DMS53 (cell line): ENCODE results near the gene CNOT4.
"Not testable (repeated sequence)": the region's sequence is repeated elsewhere in the genome, so short reads cannot be mapped to it uniquely, and the experiment has no call there.

Experiments
- DNase-seq: peaks from one replicate; lab custom pipeline; 2025; lab: John Stamatoyannopoulos, UW

Gene CNOT4

GRCh38 chr7:135364206-135364605, 145.7 kb downstream of the CNOT4 start:
- DNase-seq = no peak

- peak; percentile 24 for DNase-seq
These were observed 147.0 kb downstream of the CNOT4 start for GRCh38 chr7:135362871-135363270.

- no peak for DNase-seq
These were observed 148.1 kb downstream of the CNOT4 start for GRCh38 chr7:135361788-135362187.

GRCh38 chr7:135359615-135360014, 150.3 kb downstream of the CNOT4 start:
- no peak for DNase-seq

GRCh38 chr7:135355377-135356048, 154.4 kb downstream of the CNOT4 start:
- no peak for DNase-seq

- no peak for DNase-seq
These were observed 156.1 kb downstream of the CNOT4 start for GRCh38 chr7:135353832-135354231.

- DNase-seq = no peak
These were observed 157.6 kb downstream of the CNOT4 start for GRCh38 chr7:135352285-135352684.

- DNase-seq = not testable (repeated sequence)
These were observed 158.8 kb downstream of the CNOT4 start for GRCh38 chr7:135351070-135351469.

GRCh38 chr7:135349746-135350145, 160.2 kb downstream of the CNOT4 start:
- no peak for DNase-seq

- no peak for DNase-seq
These were observed 161.4 kb downstream of the CNOT4 start for GRCh38 chr7:135348493-135348892.

- no peak for DNase-seq
These were observed 166.5 kb downstream of the CNOT4 start for GRCh38 chr7:135343361-135343760.

- DNase-seq = no peak
These were observed 167.0 kb downstream of the CNOT4 start for GRCh38 chr7:135342887-135343286.

- no peak for DNase-seq
These were observed 168.9 kb downstream of the CNOT4 start for GRCh38 chr7:135341049-135341448.

- DNase-seq = no peak
These were observed 171.8 kb downstream of the CNOT4 start for GRCh38 chr7:135337977-135338550.

- no peak for DNase-seq
These were observed 172.4 kb downstream of the CNOT4 start for GRCh38 chr7:135337506-135337905.

GRCh38 chr7:135335628-135336139, 174.2 kb downstream of the CNOT4 start:
- DNase-seq = peak; percentile 97

GRCh38 chr7:135334830-135335543, 174.9 kb downstream of the CNOT4 start:
- peak; percentile 85 for DNase-seq

- DNase-seq = peak; percentile 19
These were observed 176.0 kb downstream of the CNOT4 start for GRCh38 chr7:135333946-135334345.

- DNase-seq = peak; percentile 72
These were observed 176.7 kb downstream of the CNOT4 start for GRCh38 chr7:135333200-135333599.

- no peak for DNase-seq
These were observed 179.8 kb downstream of the CNOT4 start for GRCh38 chr7:135330088-135330487.

GRCh38 chr7:135328526-135328925, 181.4 kb downstream of the CNOT4 start:
- DNase-seq = no peak

GRCh38 chr7:135328053-135328452, 181.8 kb downstream of the CNOT4 start:
- DNase-seq = no peak

- peak; percentile 36 for DNase-seq
These were observed 182.4 kb downstream of the CNOT4 start for GRCh38 chr7:135327458-135327857.
